Measurements from ENCODE around the gene ANKRD17. TPM values are rescaled to one million over a fixed set of nuclear protein-coding genes. Genes with fewer than 3 reads are reported as not detected.

The ANKRD17 gene
- total RNA-seq, 1 experiment from 2014 or later = 62.1 TPM

GRCh38 chr4:73189274-73189810, 69.3 kb downstream of the ANKRD17 start:
- Histone ChIP-seq H3K27ac (ENCODE audit: low read depth, low read length) (no peak overlapping the region), H2AFZ (ENCODE audit: low read depth, low read length, poor library complexity, severe bottlenecking) (no peak overlapping the region), H3K4me2 (ENCODE audit: low read length) (no peak overlapping the region), H3K9me2 (ENCODE audit: insufficient read depth) (no peaks in the 10 kb centered on the region), H3K4me1 (ENCODE audit: control insufficient read depth in 1 of 2, insufficient read depth in 2 of 2, low read length in 2 of 2) (no peaks in the 10 kb centered on the region), H3K9me3 (ENCODE audit: control insufficient read depth in 1 of 2, insufficient read depth in 1 of 2, low read depth in 1 of 2, low read length in 2 of 2) (no peaks in the 10 kb centered on the region), H3K36me3 (ENCODE audit: control insufficient read depth in 1 of 2, insufficient read depth in 2 of 2, low read length in 2 of 2) (no peaks in the 10 kb centered on the region), H3K9ac (ENCODE audit: low read length) (no peak overlapping the region), H3K4me3 (replicated peaks in 1 of 2; ENCODE audit: low read depth in 1 of 2, low read length in 2 of 2) (no peak overlapping the region), H4K20me1 (ENCODE audit: insufficient read depth) (peaks cover 30% of the 10 kb centered on the region; the same call in 1 of the 2 replicates), H3K27me3 (ENCODE audit: insufficient read depth, low read length) (no peaks in the 10 kb centered on the region), H3K79me2 (ENCODE audit: insufficient read depth, low read length) (peaks cover 100% of the 10 kb centered on the region)
- ChIA-PET CTCF (no interaction called here), POLR2A (no interaction called here), RAD21 (ENCODE audit: low non-redundant PET in 1 of 2, low total read pairs in 2 of 2, uncharacterized antibody in 2 of 2, unreplicated experiment in 2 of 2) (no interaction called here)
- no TSS peak for BruUV-seq (replicated peaks)
- no peak for DNase-seq (ENCODE audit: low read depth, low spot score)
- TF ChIP-seq ZFX (IDR thresholded peaks at IDR 0.05) (no peak), EZH2 (IDR thresholded peaks at IDR 0.05) (no peak), SIN3A (IDR thresholded peaks at IDR 0.05; ENCODE audit: low read depth) (no peak), SRF (IDR thresholded peaks at IDR 0.05; ENCODE audit: low read depth) (no peak), CTCF (IDR thresholded peaks at IDR 0.05 in 2 of 3, conservative IDR thresholded peaks at IDR 0.05 in 1 of 3; ENCODE audit: borderline replicate concordance in 1 of 3, insufficient read depth in 1 of 3, low read depth in 2 of 3, low read length in 2 of 3) (no peak), POLR2A (IDR thresholded peaks at IDR 0.05; ENCODE audit: borderline replicate concordance, extremely low read depth, insufficient read depth, insufficient read length) (no peak), ELF1 (IDR thresholded peaks at IDR 0.05; ENCODE audit: borderline replicate concordance, low read depth) (no peak), RAD21 (IDR thresholded peaks at IDR 0.05; ENCODE audit: low read depth) (no peak), POLR2AphosphoS5 (IDR thresholded peaks at IDR 0.05; ENCODE audit: low read depth, low read length) (no peak), REST (IDR thresholded peaks at IDR 0.05; ENCODE audit: low read depth) (no peak), SP1 (IDR thresholded peaks at IDR 0.05; ENCODE audit: low read depth) (no peak), ZBTB33 (IDR thresholded peaks at IDR 0.05; ENCODE audit: extremely low read depth, insufficient replicate concordance, low read length) (no peak), YY1 (IDR thresholded peaks at IDR 0.05; ENCODE audit: extremely low read depth, insufficient replicate concordance, low read depth, low read length) (no peak), EGR1 (IDR thresholded peaks at IDR 0.05; ENCODE audit: low read depth) (no peak), ATF3 (IDR thresholded peaks at IDR 0.05) (no peak), MAX (IDR thresholded peaks at IDR 0.05) (no peak), CBX3 (IDR thresholded peaks at IDR 0.05; ENCODE audit: low read depth) (no peak)
- intact Hi-C loops (cut with micrococcal nuclease) = no loop called here
- ATAC-seq = no peak
